Left lung (tissue), 10 donors: ENCODE measurements around the gene POLR2C. TPM values are rescaled to one million over a fixed set of nuclear protein-coding genes. Genes with fewer than 3 reads are reported as not detected.

ENCODE experiments used
- ATAC-seq: fragments of 200-7000 bp; cut with Tn5 transposase; one replicate; pipeline ENCODE4 v1.9.1; 2020; ENCODE audit warnings: moderate library complexity
- DNase-seq, 4 donors: peaks; one replicate each; pipeline ENCODE4 v3.0.0-alpha.2; 2013 to 2020
- H3K27ac ChIP-seq, 2 donors: fragments of 200-600 bp; sonication (generic) in 1 of 2; one replicate each; pipeline versions ENCODE4 v1.5.0 to v1.8.0; 2020 to 2021
- H3K27me3 ChIP-seq, 2 donors: fragments of 200-600 bp; sonication (generic) in 1 of 2; one replicate each; pipeline versions ENCODE4 v1.5.0 to v1.8.0; 2020 to 2021
- H3K36me3 ChIP-seq, 2 donors: fragments of 200-600 bp; sonication (generic) in 1 of 2; one replicate each; pipeline versions ENCODE4 v1.5.0 to v1.8.0; 2020 to 2021
- H3K4me1 ChIP-seq, 2 donors: fragments of 200-600 bp; one replicate each; pipeline ENCODE4 v1.8.0; 2021
- H3K4me3 ChIP-seq, 2 donors: fragments of 200-600 bp; sonication (generic) in 1 of 2; one replicate each; pipeline versions ENCODE4 v1.5.0 to v1.8.0; 2020 to 2021; ENCODE audit warnings: mild to moderate bottlenecking in 1 of 2
- H3K9me3 ChIP-seq, 2 donors: fragments of 200-600 bp; sonication (generic) in 1 of 2; one replicate each; pipeline versions ENCODE4 v1.5.0 to v1.8.0; 2020 to 2021
- CTCF ChIP-seq, 2 donors: fragments of 200-600 bp; sonication (generic) in 1 of 2; IDR thresholded peaks; one replicate each; pipeline versions ENCODE4 v1.5.0 to v1.8.0; 2021; ENCODE audit warnings: antibody characterized with exemption in 2 of 2
- intact Hi-C, 2 donors: fragments of 100-400 bp; cut with DNase I; formaldehyde crosslinking; loops; one replicate each; pipeline versions ENCODE4 v1.11.2 to v1.14.2; 2022
- polyA plus RNA-seq, 6 donors: library from polyadenylated mRNA; unstranded; fragments of 120-200 nt; gene quantifications; one replicate each; pipeline ENCODE4 v1.2.1, GENCODE V29; 2013; ENCODE audit not compliant: insufficient read length in 6 of 6
- total RNA-seq, 2 donors: library from RNA; stranded (reverse); fragmentation: NEBNext Ultra II Directional; extraction: Animal tissue kit (Norgen Biotek cat#: 25700); gene quantifications; one replicate each; pipeline ENCODE4 v1.2.1, GENCODE V29; 2021
- donor health status: DM: no; HTN: yes; CAD: no.
- donor health status: DM: no; HTN: no; CAD: no.

POLR2C gene
- total and polyA plus RNA-seq, 8 donors, result 71.0 to 85.9 (median 81.9) TPM

- DNase-seq, result no peak
- H3K4me3 ChIP-seq, result no peak overlapping the region
- no peaks in the 10 kb centered on the region for H3K9me3 ChIP-seq
- no peak overlapping the region for H3K27ac ChIP-seq
- no peaks in the 10 kb centered on the region for H3K27me3 ChIP-seq
- TF ChIP-seq CTCF (IDR thresholded peaks at IDR 0.05), result no peak
- ATAC-seq, result no peak
- H3K36me3 ChIP-seq, result peaks cover 6 to 64% of the 10 kb centered on the region in 2 donors
- intact Hi-C loops, result no loop called here
- peaks cover 3 to 10% of the 10 kb centered on the region in 2 donors for H3K4me1 ChIP-seq
These were observed 35.2 kb upstream of the POLR2C start for GRCh38 chr16:57427307-57427706.

GRCh38 chr16:57427824-57428223 is 34.7 kb upstream of the POLR2C start:
- no peaks in the 10 kb centered on the region for H3K27me3 ChIP-seq
- no peaks in the 10 kb centered on the region for H3K9me3 ChIP-seq
- peaks cover 0 to 6% of the 10 kb centered on the region in 2 donors for H3K4me1 ChIP-seq
- no peak for TF ChIP-seq CTCF (IDR thresholded peaks at IDR 0.05)
- ATAC-seq (no peak), DNase-seq (no peak)
- H3K27ac ChIP-seq, result no peak overlapping the region
- intact Hi-C loops, result no loop called here
- no peak overlapping the region for H3K4me3 ChIP-seq
- peaks cover 6 to 69% of the 10 kb centered on the region in 2 donors for H3K36me3 ChIP-seq

GRCh38 chr16:57430955-57431354 is 31.5 kb upstream of the POLR2C start:
- intact Hi-C loops, result no loop called here
- no peak for TF ChIP-seq CTCF (IDR thresholded peaks at IDR 0.05)

GRCh38 chr16:57432505-57432904 is 30.0 kb upstream of the POLR2C start:
- TF ChIP-seq CTCF (IDR thresholded peaks at IDR 0.05), result no peak
- Histone ChIP-seq H3K9me3 (no peaks in the 10 kb centered on the region), H3K4me1 (no peaks in the 10 kb centered on the region), H3K27ac (no peak overlapping the region), H3K36me3 (peaks cover 6 to 100% of the 10 kb centered on the region in 2 donors), H3K4me3 (no peak overlapping the region), H3K27me3 (no peaks in the 10 kb centered on the region)
- ATAC-seq, result no peak
- intact Hi-C loops, result no loop called here
- no peak for DNase-seq

More at GRCh38 chr16:57430955-57431354, 31.5 kb upstream of the POLR2C start:
- no peaks in the 10 kb centered on the region for H3K27me3 ChIP-seq
- H3K9me3 ChIP-seq, result no peaks in the 10 kb centered on the region
- no peak overlapping the region for H3K27ac ChIP-seq
- peaks cover 6 to 100% of the 10 kb centered on the region in 2 donors for H3K36me3 ChIP-seq
- no peak overlapping the region for H3K4me3 ChIP-seq
- H3K4me1 ChIP-seq, result no peaks in the 10 kb centered on the region
- DNase-seq, result no peak
- ATAC-seq, result no peak

GRCh38 chr16:57432989-57433388 is 29.5 kb upstream of the POLR2C start:
- no peak overlapping the region for H3K27ac ChIP-seq
- no peaks in the 10 kb centered on the region for H3K27me3 ChIP-seq
- TF ChIP-seq CTCF (IDR thresholded peaks at IDR 0.05), result no peak
- intact Hi-C loops, result no loop called here
- no peak overlapping the region for H3K4me3 ChIP-seq
- no peak for DNase-seq
- peaks cover 6 to 98% of the 10 kb centered on the region in 2 donors for H3K36me3 ChIP-seq
- no peak for ATAC-seq
- H3K9me3 ChIP-seq, result no peaks in the 10 kb centered on the region
- no peaks in the 10 kb centered on the region for H3K4me1 ChIP-seq
